Nephron (organoid): Measurements from ENCODE around the gene ITPK1.

ENCODE experiments used
- H3K27ac Mint-ChIP-seq, 3 experiments: 2 replicates each; pipeline ENCODE4 v1.8.0; 2020; ENCODE audit warnings: mixed read lengths in 3 of 3, mild to moderate bottlenecking in 2 of 3, moderate library complexity in 1 of 3
- H3K27me3 Mint-ChIP-seq: 2 replicates; pipeline ENCODE4 v1.8.0; 2021; ENCODE audit warnings: low read depth, mild to moderate bottlenecking, moderate library complexity, mixed read lengths
- H3K36me3 Mint-ChIP-seq: 2 replicates; pipeline ENCODE4 v1.8.0; 2020; ENCODE audit warnings: low read depth, mixed read lengths
- H3K4me1 Mint-ChIP-seq: 2 replicates; pipeline ENCODE4 v1.8.0; 2020; ENCODE audit warnings: mixed read lengths
- H3K4me3 Mint-ChIP-seq, 3 experiments: 2 replicates each; pipeline ENCODE4 v1.8.0; 2020; ENCODE audit warnings: mild to moderate bottlenecking in 3 of 3, mixed read lengths in 3 of 3, moderate library complexity in 2 of 3
- H3K9me3 Mint-ChIP-seq: 2 replicates; pipeline ENCODE4 v1.8.0; 2020; ENCODE audit warnings: mixed read lengths
- CTCF ChIP-seq, 3 experiments: fragments of 200-600 bp; sonication (generic); IDR thresholded peaks; one replicate each; pipeline ENCODE4 v1.5.0; 2021; ENCODE audit warnings: antibody characterized with exemption in 3 of 3; ENCODE audit not compliant: unreplicated experiment in 3 of 3

Gene ITPK1

GRCh38 chr14:92933481-92933880, 182.2 kb downstream of the ITPK1 start:
- H3K27me3 Mint-ChIP-seq, result no peaks in the 10 kb centered on the region
- peaks cover 8% of the 10 kb centered on the region for H3K4me1 Mint-ChIP-seq
- no peak for TF ChIP-seq CTCF (IDR thresholded peaks at IDR 0.05; ENCODE audit: unreplicated experiment in 3 of 3)
- H3K27ac Mint-ChIP-seq, result no peak overlapping the region
- no peak overlapping the region for H3K4me3 Mint-ChIP-seq
- no peaks in the 10 kb centered on the region for H3K9me3 Mint-ChIP-seq
- no peaks in the 10 kb centered on the region for H3K36me3 Mint-ChIP-seq

- Mint-ChIP-seq H3K9me3 (no peaks in the 10 kb centered on the region), H3K4me3 (no peak overlapping the region), H3K36me3 (no peaks in the 10 kb centered on the region), H3K27me3 (peaks cover 3% of the 10 kb centered on the region), H3K27ac (no peak overlapping the region), H3K4me1 (peaks cover 8% of the 10 kb centered on the region)
- no peak for TF ChIP-seq CTCF (IDR thresholded peaks at IDR 0.05; ENCODE audit: unreplicated experiment in 3 of 3)
Observed at GRCh38 chr14:92932448-92933395, 183.0 kb downstream of the ITPK1 start.

GRCh38 chr14:92931681-92932447, 183.9 kb downstream of the ITPK1 start:
- Mint-ChIP-seq H3K27me3 (peaks cover 11% of the 10 kb centered on the region), H3K36me3 (no peaks in the 10 kb centered on the region), H3K27ac (no peak overlapping the region), H3K4me3 (no peak overlapping the region), H3K9me3 (no peaks in the 10 kb centered on the region), H3K4me1 (peaks cover 8% of the 10 kb centered on the region)
- no peak for TF ChIP-seq CTCF (IDR thresholded peaks at IDR 0.05; ENCODE audit: unreplicated experiment in 3 of 3)

GRCh38 chr14:92930737-92931602, 184.8 kb downstream of the ITPK1 start:
- Mint-ChIP-seq H3K9me3 (no peaks in the 10 kb centered on the region), H3K4me3 (no peak overlapping the region)
- TF ChIP-seq CTCF (IDR thresholded peaks at IDR 0.05; ENCODE audit: unreplicated experiment in 3 of 3), result no peak

GRCh38 chr14:92929689-92930608, 185.8 kb downstream of the ITPK1 start:
- Mint-ChIP-seq H3K9me3 (no peaks in the 10 kb centered on the region), H3K27me3 (peaks cover 21% of the 10 kb centered on the region), H3K4me1 (peaks cover 8% of the 10 kb centered on the region), H3K27ac (no peak overlapping the region), H3K4me3 (no peak overlapping the region), H3K36me3 (no peaks in the 10 kb centered on the region)
- TF ChIP-seq CTCF (IDR thresholded peaks at IDR 0.05; ENCODE audit: unreplicated experiment in 3 of 3), result no peak

More at GRCh38 chr14:92930737-92931602, 184.8 kb downstream of the ITPK1 start:
- Mint-ChIP-seq H3K4me1 (peaks cover 8% of the 10 kb centered on the region), H3K27ac (no peak overlapping the region), H3K36me3 (no peaks in the 10 kb centered on the region), H3K27me3 (peaks cover 12% of the 10 kb centered on the region)
